NCI-H1105 (cell line): ENCODE measurements around the gene SH3TC1.

Source experiments
- DNase-seq: peaks from one replicate; lab custom pipeline; 2025; lab: John Stamatoyannopoulos, UW

The SH3TC1 gene

DNA sequence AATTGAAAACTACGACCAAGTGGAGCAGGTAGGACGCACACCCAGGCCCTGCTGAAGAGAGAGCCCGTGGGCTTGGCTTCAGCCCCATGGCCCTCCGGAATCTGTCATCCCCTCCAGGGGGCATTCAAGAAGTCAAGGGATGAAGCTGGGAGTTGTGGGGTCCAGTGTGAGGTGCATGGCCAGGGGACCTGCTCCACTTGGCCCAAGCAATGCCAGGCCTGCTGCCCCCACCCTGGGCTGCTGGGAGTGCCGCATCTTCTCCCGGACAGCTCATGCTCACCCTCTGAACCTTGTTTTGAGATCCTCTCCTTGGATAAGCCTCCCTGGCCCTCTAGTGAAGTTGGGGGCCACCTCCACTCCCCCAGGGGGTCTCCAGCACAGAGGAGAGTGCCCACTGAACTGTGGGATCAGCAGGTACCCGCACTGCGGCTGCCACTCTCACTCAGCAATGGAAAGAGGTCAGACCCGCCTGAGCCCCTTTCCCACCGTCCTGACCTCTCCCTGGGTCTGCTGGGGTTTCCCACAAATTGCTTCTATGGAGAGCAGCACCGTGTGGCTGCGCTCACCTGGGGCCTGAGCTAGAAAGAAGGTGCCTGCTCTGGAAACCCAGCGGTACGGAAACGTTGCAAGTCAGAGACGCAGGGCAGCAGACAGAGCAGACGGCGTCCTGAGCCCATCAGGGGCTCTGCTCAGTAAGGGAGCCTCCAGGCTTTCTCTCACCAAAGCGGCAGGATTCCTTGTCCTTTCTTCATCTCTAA, 35.5 kb upstream of the SH3TC1 start:
- DNase-seq, result no peak

DNA sequence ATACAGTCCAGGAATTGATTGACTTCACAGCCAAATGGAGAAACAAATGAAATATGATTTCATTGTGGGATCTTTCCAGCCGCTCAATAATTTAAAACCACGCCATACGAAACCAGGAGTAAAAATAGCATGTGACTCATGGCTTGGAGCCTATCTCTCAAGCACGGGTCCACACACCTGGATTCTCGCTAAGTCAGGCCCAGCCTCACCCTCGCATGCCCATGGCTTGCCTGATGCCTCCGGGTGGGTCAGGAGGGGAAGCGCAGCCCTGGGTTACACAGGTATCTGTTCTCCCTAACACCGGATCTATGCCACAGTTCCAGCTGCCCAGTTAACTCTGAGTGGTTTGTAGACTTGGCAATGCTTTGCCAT, 34.9 kb upstream of the SH3TC1 start:
- no peak for DNase-seq

DNA sequence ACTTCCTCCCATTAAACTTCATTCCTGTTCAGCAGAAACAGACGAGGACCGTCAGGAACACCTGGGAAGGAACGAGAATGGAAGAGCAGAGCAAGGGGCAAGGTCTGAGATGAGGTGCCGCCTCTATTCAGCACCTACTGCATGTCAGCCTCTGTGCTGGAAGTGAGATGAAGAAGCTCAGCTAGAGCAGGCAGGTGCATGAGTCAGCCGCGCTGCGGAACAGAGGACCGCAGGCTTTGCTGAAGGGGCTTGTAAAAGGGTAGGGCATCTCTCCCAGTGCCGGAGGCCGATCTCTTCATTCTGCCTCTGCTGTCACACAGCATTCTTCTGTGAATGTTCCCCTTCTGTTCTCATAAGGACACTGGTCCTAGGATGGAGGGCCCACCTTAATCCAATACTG, 34.4 kb upstream of the SH3TC1 start:
- DNase-seq, result no peak

DNA sequence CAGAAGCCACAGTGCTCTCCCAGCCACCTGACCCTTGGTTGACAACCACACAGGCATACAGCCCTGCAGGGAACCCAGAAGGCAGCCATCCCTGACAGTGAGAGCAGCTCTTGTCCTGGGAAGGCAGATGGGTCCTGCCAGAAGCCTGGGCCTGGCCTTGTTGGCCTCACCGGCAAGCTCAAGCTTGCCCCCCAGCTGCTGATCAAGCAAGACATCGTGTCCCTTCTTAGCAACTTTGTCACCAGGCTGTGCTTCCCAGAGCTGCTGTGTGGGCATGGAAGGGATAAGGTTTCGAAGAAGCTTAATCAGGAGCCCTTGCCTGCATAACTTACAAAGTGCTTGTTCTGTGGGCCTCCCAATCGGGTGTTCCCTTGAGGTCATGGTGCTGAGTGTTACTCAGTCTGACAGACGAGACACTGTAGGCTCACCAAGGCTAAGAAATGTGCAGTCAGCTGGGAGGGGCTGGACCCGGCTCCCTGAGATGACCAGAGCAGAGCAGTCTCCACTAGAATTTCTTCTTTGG, 33.7 kb upstream of the SH3TC1 start:
- DNase-seq, result no peak

DNA sequence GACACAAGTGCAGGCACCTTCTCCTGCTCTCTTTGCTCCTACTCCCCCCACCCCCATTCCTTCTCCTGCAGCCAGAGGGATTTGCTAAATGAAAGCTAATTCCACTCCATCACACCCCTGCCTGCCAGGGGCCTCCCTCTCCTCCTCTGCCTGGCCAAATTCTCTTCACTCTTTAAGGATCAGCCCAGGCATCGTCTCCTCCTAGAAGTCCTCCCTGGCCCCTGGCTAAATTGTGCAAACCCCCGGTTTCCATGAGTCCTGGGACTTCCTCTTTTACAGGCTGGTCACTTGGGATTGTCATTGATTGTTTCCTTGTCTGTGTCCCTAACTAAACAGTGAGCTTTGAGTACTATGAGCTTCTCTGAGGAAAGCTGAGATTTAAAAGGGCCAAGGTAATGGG, 31.8 kb upstream of the SH3TC1 start:
- no peak for DNase-seq

DNA sequence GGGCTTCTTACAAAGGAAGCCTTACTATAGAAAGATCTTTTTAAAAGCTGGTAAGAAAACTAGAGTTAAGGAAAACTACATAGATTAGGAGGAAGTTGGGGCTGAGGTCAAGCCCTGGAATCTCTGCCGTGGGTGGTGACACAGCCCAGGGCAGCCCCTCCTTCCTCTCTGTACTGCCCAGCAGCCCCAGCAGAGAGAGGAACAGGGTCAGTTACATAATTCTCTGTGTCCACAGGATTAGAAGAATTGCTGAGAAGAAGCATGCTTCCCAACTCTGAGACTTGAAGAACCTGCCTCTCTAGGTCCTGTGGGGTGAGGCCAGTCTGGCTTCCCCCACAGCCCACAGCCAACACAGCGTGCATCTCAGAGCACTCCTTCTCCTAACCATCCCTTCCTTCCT, 31.3 kb upstream of the SH3TC1 start:
- no peak for DNase-seq

DNA sequence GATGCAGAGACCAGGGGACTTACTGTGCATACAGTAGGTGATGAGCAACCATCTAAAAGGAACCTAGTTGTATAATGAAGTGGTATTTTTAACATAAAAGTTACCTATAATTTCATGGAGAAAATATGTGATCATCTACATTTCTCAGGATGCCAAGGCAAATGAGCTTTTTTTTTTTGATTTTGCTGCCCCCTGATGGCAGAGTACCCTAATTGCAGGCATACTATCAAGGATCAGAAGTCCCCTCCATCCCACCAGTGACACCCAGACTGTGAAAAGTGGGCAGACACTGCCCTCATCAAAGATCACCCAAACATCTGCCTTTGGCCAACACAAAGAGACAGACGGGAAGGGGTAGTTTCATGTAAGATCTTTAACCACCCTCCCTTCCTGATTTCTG, 30.9 kb upstream of the SH3TC1 start:
- no peak for DNase-seq

DNA sequence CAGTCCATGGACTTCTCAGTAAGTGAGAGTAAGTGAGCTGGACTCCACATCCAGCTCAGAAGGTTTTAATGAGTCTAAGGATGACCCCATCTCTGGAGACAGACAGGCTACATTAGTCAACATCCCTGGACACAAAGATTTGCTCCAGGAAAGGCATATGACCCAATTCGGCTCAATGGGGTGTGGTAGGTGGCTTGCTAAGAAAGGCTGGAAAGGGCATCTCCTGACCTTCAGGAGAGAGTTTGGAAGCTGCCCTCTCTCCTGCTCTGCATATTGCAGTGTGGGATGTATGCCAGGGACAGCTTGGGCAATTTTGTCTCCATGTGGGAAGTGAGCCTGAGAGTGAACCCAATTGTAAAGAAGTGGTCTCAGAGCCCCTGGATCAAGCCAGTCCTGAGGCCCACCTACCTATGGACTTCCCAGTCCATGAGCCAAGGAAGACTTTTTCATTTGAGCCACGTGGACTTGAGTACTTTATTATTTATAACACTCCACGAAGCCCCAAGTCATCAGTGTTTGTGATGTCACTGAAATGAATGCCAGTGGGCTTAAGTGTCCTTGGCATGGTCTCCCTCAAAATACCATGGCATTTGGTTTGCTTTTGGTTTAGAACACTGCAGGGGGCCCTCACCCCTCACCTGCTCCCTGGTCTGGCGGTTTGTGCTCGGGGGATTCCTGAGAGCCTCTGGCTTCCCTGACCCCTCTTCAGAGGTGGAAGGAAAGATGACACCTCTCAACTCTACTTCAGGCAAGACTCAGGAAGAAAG, 30.1 kb upstream of the SH3TC1 start:
- DNase-seq, result no peak

DNA sequence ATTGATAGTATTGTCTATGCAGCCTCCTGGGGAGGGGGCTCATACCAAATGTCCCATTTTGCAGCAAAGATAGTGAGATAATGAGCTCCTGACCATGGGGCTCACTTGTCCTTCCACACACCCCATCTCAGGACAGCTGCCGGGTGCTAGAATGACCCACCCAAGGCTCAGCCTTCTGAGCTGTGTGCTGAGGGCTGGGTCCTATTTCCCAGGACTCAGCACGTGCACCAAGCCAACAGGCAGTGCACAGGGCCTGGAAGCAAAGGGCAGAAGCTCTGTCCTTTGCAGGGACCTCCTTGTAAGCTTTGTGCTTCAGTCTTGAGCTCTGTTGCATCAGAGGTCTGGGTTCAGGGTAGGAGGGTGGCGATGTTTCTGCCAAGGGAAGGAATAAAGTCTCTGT, 29.3 kb upstream of the SH3TC1 start:
- no peak for DNase-seq

DNA sequence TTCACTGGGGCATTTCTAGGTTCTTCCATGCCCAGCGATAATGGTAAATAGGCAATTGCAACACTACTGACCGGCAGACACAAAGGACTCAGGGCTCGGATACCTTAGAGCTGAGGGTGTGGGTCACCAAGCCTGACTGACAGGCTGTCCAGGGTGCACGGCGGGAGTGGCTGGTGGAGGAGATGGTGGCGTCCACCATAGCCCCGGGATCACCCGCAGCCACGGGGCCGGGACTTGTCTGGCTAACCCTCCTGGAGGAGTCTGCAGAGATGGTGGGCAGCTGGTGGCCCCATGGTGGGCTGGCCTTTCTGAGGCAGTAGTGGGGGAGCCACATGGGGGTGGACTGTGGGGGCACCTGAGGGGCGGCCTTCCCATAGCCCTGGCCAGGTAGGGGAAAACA, 28.7 kb upstream of the SH3TC1 start:
- DNase-seq, result no peak

DNA sequence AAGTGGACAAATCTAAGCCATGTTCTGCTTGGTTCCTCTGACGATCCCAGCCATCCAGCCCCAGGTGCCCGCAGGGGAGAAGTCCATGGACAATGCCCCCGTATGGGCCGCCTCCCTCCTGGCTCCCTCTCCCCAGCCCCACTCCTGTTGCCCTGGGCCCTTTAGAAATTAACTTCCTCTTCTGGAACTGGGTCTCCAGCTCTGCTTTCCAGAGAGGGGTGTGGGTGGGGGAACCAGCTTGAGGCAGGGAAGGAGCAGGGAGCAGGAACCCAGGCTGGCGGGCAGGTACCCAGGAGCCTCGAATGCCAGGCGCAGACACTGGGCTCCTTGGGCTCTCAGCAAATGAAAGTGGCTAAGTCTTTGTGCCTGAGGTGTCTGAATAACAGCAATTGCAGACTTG, 27.8 kb upstream of the SH3TC1 start:
- no peak for DNase-seq

DNA sequence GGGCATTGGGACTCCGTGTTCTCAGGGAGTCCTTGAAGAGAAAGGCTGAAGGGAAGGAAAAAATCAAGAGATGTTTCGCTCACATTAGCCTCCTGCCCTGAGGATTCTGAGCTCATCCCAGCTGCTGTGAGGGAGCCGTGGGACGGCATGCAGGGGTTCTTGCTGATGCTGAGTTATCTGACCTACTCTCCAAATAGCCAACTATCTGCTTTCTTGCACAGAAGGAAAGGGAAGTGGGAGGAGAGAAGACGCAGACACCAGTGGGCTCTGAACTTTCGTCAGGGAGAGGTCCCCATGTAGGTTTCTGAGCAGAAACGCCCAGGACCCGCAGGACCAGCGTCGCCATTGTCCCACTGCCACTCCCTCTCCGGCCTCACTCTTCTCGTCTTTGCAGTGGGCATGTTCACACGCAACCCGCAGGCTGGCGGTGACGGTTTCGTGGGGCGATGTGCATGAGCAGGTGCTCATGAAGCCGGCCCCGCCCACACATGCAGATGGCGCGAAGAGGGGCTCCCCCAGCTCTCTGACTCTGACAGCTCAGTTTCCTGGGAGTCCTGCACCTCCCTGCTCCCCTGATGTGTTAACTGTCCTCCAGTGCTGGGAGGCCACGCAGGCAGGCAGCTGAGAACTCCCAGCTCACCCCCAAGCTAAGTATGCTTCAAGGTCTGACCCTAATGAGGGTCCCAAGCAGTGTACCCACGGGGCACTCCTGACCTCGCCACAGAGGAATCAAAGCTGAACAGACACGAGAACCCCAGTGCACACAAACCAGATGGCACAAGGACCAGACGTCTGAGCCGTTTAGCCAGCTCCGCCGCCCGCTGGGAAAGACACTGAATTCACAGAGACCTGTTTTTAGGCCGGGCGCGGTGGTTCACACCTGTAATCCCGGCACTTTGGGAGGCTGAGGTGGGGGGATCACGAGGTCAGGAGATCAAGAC, 26.8 kb upstream of the SH3TC1 start:
- no peak for DNase-seq

DNA sequence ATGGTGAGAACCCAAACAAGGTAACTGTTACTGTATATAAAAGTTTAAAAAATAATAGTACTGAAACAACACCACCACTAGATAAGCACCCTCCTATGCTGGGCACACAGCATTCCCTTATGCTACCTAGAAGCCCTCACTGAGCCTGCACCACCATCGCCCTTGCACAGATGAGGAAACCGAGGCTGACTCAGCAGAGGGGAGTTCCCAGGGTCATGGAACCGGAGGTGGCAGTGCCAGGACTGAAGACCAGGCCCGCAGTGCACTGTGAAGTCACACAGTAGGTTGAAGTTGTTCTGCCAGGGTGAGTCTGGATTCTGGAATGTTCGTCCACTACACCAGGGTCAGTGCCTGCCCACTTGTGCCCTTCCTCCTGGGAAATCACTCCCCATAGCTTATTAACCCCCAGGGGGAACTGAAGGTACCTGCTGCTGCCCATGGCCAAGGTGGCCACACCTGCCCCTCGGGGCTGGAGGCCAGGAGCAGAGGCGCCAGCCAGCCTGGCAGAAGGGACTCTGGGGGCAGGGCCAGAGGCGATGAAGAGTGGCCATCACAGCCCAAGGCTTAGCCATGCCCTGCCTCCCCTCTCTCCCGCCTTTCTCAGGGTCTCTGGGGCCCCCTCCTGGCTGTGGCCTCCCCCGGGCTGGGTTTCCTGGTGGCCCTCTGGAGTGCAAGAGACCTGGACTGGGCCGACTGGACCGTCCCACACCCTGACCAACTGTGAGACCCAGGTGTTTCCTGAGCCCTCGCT, 25.4 kb upstream of the SH3TC1 start:
- DNase-seq, result no peak

DNA sequence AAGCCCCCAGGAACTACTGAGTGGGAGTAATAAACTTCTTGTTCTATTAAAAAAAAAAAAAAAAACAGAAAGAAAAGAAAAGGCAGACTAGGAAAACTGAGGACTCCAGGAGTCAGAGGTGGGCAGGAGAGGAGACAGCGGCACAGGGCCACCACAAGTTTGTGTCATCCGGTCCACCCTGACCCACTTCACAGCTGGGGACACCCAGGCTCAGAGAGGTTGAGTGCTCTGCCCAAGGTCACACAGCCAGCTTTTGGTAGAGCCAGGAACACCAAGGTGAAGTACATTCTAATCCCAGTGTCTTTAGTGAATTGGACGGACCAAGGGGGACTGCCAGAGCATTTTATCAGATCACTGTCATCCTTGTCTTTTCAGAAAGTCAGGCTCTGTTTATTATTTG, 24.1 kb upstream of the SH3TC1 start:
- DNase-seq, result no peak

DNA sequence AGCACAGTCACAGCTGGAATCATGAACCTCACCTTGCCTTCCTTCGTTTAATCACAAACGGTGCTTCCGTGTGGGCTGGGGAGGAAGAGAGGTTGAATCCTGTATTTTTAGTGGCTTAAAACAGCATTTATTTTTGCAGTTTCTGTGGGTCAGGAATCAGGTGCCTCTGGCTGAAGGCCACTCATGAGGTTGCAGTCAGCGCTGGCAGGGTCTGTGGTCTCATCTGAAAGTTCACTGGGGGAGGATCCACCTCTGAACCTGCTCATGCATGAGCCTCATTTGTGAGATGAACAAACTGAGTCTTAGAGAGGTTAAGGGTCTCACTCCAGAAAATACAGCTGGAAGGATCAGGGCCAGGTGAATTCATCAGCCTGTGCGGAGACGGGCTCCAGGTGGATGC, 23.4 kb upstream of the SH3TC1 start:
- DNase-seq, result no peak

DNA sequence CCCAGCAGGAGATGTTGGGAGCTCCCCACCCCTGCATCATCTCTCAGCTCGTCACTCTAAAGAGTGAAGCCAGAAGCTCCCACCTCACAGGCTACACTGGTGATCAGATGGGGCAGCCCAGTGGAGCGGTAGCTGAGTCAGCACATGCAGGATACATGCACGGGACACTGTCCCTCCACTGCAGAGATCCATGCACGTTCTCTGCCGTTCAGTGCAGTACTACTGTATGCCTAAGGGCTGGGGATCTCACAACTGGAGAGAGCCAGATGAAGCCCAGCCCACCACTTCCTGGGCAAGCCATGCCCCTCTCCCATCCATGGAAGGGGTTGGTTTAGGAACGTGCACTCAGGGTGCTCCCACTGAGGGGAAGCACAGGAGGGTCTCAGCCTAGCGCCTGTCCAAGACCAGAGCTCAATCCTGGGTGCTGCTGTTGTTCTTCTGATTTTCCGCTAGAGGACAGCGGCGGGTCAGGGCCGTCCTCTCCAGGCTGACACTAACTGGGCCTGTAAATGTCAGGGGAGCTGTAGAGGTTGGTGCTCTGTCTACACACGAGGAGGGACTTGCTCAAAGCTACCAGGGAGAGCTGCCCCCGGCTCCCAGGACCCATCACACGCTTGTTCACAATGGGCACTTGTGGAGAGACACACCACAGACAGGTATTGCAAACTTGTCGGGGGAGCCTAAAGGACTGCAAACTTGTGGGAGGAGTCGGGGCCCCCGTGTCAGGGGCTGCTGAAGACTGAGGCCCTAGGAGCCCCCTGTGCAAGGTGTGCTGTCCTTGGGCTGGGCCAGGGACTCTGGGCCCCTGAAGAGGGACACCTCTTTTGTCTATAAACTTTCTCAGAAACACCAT, 22.3 kb upstream of the SH3TC1 start:
- DNase-seq, result no peak

DNA sequence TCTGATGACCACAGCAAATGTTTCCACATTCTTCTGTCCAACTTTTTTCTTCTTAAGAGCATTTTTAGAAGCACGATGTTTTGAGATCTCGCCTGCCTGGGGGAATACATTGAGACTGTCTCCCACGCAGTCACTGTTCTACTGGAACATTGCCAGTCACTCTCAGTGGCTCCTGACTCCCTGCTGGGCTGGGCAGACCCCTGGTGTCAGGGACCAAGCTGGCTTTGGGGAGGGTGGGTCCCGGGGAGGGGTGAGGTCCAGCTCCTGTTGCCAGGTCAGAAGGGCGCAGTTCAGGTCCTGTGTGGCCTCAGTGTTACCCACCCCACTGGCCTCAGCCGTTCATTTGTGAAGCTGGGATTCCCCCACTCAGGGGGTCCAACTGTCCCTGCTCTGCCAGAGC, 21.5 kb upstream of the SH3TC1 start:
- DNase-seq, result no peak

DNA sequence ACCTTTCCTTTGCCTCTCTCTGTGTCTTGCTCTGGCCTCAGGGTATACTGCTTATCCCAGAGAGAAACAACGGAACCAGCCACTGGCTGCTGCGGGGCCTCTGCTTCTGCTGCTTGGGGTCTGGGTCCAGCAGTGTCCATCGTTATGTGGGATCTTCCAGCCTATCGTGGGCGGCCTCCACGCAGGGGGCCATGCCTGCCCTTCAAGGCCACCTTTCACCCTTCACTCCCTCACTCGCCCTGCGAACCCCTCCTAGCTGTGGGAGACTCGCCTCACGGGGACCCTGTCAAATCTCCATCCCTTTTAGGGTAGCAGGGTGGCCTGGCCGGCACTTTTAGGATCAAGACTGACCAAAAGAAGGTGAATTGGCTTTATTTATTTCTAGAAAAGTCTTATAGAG, 21.1 kb upstream of the SH3TC1 start:
- DNase-seq, result no peak

DNA sequence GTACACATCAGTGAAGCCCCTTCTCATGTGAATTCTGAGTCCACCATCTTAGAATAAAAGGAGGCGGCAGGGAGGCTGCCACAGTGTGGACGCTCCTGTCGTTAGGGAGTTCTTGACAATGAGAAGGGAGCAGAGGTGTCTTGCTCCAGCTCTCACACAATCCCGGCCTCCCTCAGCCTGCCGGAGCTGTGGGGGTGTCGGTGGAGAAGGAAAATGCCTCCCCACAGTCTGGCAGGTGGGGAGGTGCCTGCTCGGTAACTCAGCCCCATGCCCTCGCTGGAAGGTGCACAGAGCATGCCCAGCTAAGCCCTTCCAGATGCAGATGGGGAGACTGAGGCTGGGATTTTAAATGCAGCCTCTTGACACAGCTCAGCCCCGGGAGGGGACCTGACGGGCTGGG, 20.0 kb upstream of the SH3TC1 start:
- DNase-seq, result no peak

DNA sequence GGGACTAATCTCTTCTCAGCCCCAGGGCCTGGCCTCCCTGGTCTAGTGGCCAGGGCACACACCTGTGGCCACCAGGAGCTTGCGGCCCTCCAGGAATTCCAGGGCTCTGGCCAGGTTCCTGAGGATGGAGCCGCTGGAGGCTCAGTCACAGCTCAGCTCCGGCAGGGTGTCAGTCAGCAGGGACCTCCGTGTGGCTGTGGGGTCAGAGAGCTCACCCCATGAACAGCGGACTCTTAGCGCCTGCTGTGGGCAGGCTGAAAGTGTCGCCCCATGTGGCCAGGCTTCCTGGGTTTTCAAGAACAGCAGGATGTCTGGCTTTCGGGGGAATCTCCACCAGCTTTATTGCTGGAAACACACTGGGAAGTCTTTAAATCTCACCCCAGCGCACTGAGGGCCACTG, 19.3 kb upstream of the SH3TC1 start:
- no peak for DNase-seq
